Pancreas (tissue), 10 donors: ENCODE data around the gene OR11A1. TPM values are rescaled to one million over a fixed set of nuclear protein-coding genes. Genes with fewer than 3 reads are reported as not detected.

Experiments used
- ATAC-seq, 4 donors: fragments of 200-7000 bp; cut with Tn5 transposase; one replicate each; pipeline versions ENCODE4 v1.8.0 to v1.9.1; 2020; ENCODE audit warnings: mild to moderate bottlenecking in 4 of 4, moderate library complexity in 4 of 4
- DNase-seq, 6 donors: peaks; one replicate each; pipeline ENCODE4 v3.0.0-alpha.2; 2020
- FAIRE-seq: peaks from 2 replicates; lab custom pipeline; 2012; peaks lifted over from hg19 to GRCh38; lab: Jason Lieb, UNC
- H3K27ac ChIP-seq, 4 donors: fragments of 200-600 bp; sonication (generic); 1 replicate in 3 of 4; 2 replicates in 1 of 4; pipeline versions ENCODE4 v1.5.0 to v1.8.0; 2020
- H3K27me3 ChIP-seq, 4 donors: fragments of 200-600 bp; one replicate each; pipeline ENCODE4 v1.8.0; 2021
- H3K36me3 ChIP-seq, 3 donors: fragments of 200-600 bp; sonication (generic) in 1 of 3; one replicate each; pipeline versions ENCODE4 v1.5.0 to v1.8.0; 2020 to 2021
- H3K4me1 ChIP-seq, 3 donors: fragments of 200-600 bp; one replicate each; pipeline ENCODE4 v1.8.0; 2021
- H3K4me3 ChIP-seq, 4 donors: fragments of 200-600 bp; sonication (generic) in 2 of 4; one replicate each; pipeline versions ENCODE4 v1.5.0 to v1.8.0; 2020 to 2021
- H3K9me3 ChIP-seq, 4 donors: fragments of 200-600 bp; one replicate each; pipeline ENCODE4 v1.8.0; 2021
- WGBS, 2 donors: extraction: QIAGEN DNeasy Blood & Tissue Kit; methylation state at CpG; one replicate each; pipeline ENCODE4 v1.1.7; 2013; 5-methylcytosine and 5-hydroxymethylcytosine counted together
- intact Hi-C, 3 donors: fragments of 100-400 bp; cut with DNase I; formaldehyde crosslinking; loops; one replicate each; pipeline versions ENCODE4 v1.11.1 to v1.14.2; 2022
- polyA plus RNA-seq, 2 donors: library from polyadenylated mRNA; stranded (reverse); fragments of 200-250 nt; gene quantifications; one replicate each; pipeline ENCODE4 v1.2.3, GENCODE V29; 2013
- total RNA-seq, 6 donors: library from RNA; stranded (reverse); fragmentation: NEBNext Ultra II Directional in 4 of 6; extraction: Animal tissue kit (Norgen Biotek cat#: 25700) in 4 of 6; gene quantifications; one replicate each; pipeline versions ENCODE4 v1.2.1 to v1.2.4, GENCODE V29; 2021 to 2023
- TF ChIP-seq, protein P1 (sequence below), 4 donors: fragments of 200-600 bp; sonication (generic) in 3 of 4; IDR thresholded peaks; one replicate each; pipeline versions ENCODE4 v1.5.0 to v1.8.0; 2021; ENCODE audit warnings: antibody characterized with exemption in 4 of 4
- donor health status: healthy with polysubstance abuse.
- donor health status: DM: no; HTN: no; CAD: no; lungs with moderate emphysema.
- donor health status: DM: no; HTN: no; CAD: no.
- donor health status: control.
- donor health status: control.
- donor health status: Bipolar disorder and iron deficiency.
- donor health status: DM: yes; HTN: yes; CAD: no.
- donor health status: DM: no; HTN: no; CAD: no.
- donor health status: DM: no; HTN: no; CAD: no.
- donor health status: DM: yes; HTN: yes; CAD: no.

The OR11A1 gene
- total and polyA plus RNA-seq, 8 donors = not detected

- no peak for FAIRE-seq
- no peak for DNase-seq
- 82 to 94% methylated on average over 3 of the region's 3 CpGs for WGBS, 2 donors
- Histone ChIP-seq H3K27me3 (no peaks in the 10 kb centered on the region), H3K36me3 (no peaks in the 10 kb centered on the region), H3K4me3 (no peak overlapping the region), H3K4me1 (no peaks in the 10 kb centered on the region), H3K9me3 (no peaks in the 10 kb centered on the region), H3K27ac (no peak overlapping the region)
- TF ChIP-seq, protein P1, sequence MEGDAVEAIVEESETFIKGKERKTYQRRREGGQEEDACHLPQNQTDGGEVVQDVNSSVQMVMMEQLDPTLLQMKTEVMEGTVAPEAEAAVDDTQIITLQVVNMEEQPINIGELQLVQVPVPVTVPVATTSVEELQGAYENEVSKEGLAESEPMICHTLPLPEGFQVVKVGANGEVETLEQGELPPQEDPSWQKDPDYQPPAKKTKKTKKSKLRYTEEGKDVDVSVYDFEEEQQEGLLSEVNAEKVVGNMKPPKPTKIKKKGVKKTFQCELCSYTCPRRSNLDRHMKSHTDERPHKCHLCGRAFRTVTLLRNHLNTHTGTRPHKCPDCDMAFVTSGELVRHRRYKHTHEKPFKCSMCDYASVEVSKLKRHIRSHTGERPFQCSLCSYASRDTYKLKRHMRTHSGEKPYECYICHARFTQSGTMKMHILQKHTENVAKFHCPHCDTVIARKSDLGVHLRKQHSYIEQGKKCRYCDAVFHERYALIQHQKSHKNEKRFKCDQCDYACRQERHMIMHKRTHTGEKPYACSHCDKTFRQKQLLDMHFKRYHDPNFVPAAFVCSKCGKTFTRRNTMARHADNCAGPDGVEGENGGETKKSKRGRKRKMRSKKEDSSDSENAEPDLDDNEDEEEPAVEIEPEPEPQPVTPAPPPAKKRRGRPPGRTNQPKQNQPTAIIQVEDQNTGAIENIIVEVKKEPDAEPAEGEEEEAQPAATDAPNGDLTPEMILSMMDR (IDR thresholded peaks at IDR 0.05) = no peak
- no peak for ATAC-seq
- intact Hi-C loops = no loop called here
Observed at GRCh38 chr6:29502181-29502580, 45.3 kb upstream of the OR11A1 start.

DNA sequence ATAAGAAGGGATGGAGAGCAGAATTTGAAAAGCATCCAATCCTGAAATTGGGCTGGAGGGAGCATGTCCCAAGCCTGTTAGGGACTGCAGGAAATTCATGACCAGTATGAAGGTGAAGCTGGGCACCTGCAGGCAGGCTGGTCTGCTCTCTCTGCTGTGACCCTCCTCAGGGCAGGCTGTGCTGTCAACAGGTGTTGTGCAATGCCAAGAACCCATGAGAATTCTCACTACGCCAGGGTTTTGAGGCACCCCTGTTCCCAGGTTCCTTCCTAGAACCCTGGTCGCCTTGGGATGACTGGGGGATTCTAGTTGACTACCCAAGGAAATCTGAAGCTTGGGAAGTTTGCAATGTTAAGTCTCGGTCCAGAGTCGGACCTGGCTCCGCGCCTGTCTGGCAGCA lies 44.2 kb upstream of the OR11A1 start:
- 78 to 83% methylated on average over 6 of the region's 6 CpGs for WGBS, 2 donors
- intact Hi-C loops = no loop called here
- TF ChIP-seq, protein P1 (IDR thresholded peaks at IDR 0.05) = no peak
- no peak overlapping the region for H3K27ac ChIP-seq
- ATAC-seq (no peak), DNase-seq (no peak), FAIRE-seq (no peak)
- no peaks in the 10 kb centered on the region for H3K36me3 ChIP-seq
- no peaks in the 10 kb centered on the region for H3K27me3 ChIP-seq
- no peak overlapping the region for H3K4me3 ChIP-seq
- H3K9me3 ChIP-seq = no peaks in the 10 kb centered on the region
- H3K4me1 ChIP-seq = no peaks in the 10 kb centered on the region

- no peaks in the 10 kb centered on the region for H3K36me3 ChIP-seq
- no peak overlapping the region for H3K27ac ChIP-seq
- no peak overlapping the region for H3K4me3 ChIP-seq
- DNase-seq (no peak), ATAC-seq (no peak), FAIRE-seq (no peak)
- no peaks in the 10 kb centered on the region for H3K27me3 ChIP-seq
- no peaks in the 10 kb centered on the region for H3K4me1 ChIP-seq
- intact Hi-C loops = no loop called here
- 83 to 87% methylated on average over 8 of the region's 8 CpGs for WGBS, 2 donors
- no peaks in the 10 kb centered on the region for H3K9me3 ChIP-seq
- TF ChIP-seq, protein P1 (IDR thresholded peaks at IDR 0.05) = no peak
Observed at GRCh38 chr6:29500594-29500993, 43.7 kb upstream of the OR11A1 start.

GRCh38 chr6:29499704-29500103 lies 42.8 kb upstream of the OR11A1 start:
- no peak overlapping the region for H3K27ac ChIP-seq
- intact Hi-C loops = no loop called here
- H3K27me3 ChIP-seq = no peaks in the 10 kb centered on the region
- no peaks in the 10 kb centered on the region for H3K36me3 ChIP-seq
- H3K9me3 ChIP-seq = no peaks in the 10 kb centered on the region
- WGBS, 2 donors = 78 to 81% methylated on average over 5 of the region's 5 CpGs
- no peak overlapping the region for H3K4me3 ChIP-seq
- DNase-seq (no peak), FAIRE-seq (no peak), ATAC-seq (no peak)
- no peaks in the 10 kb centered on the region for H3K4me1 ChIP-seq
- TF ChIP-seq, protein P1 (IDR thresholded peaks at IDR 0.05) = no peak

- Histone ChIP-seq H3K27ac (no peak overlapping the region), H3K4me1 (no peaks in the 10 kb centered on the region), H3K27me3 (no peaks in the 10 kb centered on the region), H3K36me3 (no peaks in the 10 kb centered on the region), H3K4me3 (no peak overlapping the region), H3K9me3 (no peaks in the 10 kb centered on the region)
- no peak for ATAC-seq
- FAIRE-seq = no peak
- DNase-seq = no peak
- 71 to 78% methylated on average over 4 of the region's 4 CpGs for WGBS, 2 donors
- TF ChIP-seq, protein P1 (IDR thresholded peaks at IDR 0.05) = no peak
- intact Hi-C loops = no loop called here
Observed at GRCh38 chr6:29496961-29497360, 40.1 kb upstream of the OR11A1 start.
